HG03457 (cell line): Measurements from ENCODE around the gene AFTPH.

ENCODE experiments used
- ATAC-seq: cut with Tn5 transposase; IDR thresholded peaks from one replicate; pipeline ENCODE4 v1.9.1; 2021; ENCODE audit warnings: moderate number of reproducible peaks; ENCODE audit not compliant: unreplicated experiment

The AFTPH gene

GRCh38 chr2:64608867-64609226 lies 84.7 kb downstream of the AFTPH start:
- ATAC-seq, result no peak

- no peak for ATAC-seq
Measured at GRCh38 chr2:64609227-64609941, 85.3 kb downstream of the AFTPH start.

GRCh38 chr2:64609942-64610281 lies 85.8 kb downstream of the AFTPH start:
- ATAC-seq, result no peak

- ATAC-seq, result no peak
Measured at GRCh38 chr2:64610316-64610855, 86.3 kb downstream of the AFTPH start.

GRCh38 chr2:64612575-64613195 lies 88.6 kb downstream of the AFTPH start:
- no peak for ATAC-seq

- no peak for ATAC-seq
Measured at GRCh38 chr2:64613276-64613675, 89.1 kb downstream of the AFTPH start.

GRCh38 chr2:64615192-64615763 lies 91.2 kb downstream of the AFTPH start:
- ATAC-seq, result no peak

GRCh38 chr2:64615844-64616536 lies 91.9 kb downstream of the AFTPH start:
- ATAC-seq, result no peak

GRCh38 chr2:64617631-64618151 lies 93.6 kb downstream of the AFTPH start:
- no peak for ATAC-seq

- no peak for ATAC-seq
Measured at GRCh38 chr2:64620661-64621060, 96.5 kb downstream of the AFTPH start.

GRCh38 chr2:64622443-64623241 lies 98.5 kb downstream of the AFTPH start:
- no peak for ATAC-seq

- ATAC-seq, result no peak
Measured at GRCh38 chr2:64623242-64623850, 99.2 kb downstream of the AFTPH start.

GRCh38 chr2:64624108-64624610 lies 100.0 kb downstream of the AFTPH start:
- ATAC-seq, result no peak

GRCh38 chr2:64624862-64625261 lies 100.7 kb downstream of the AFTPH start:
- no peak for ATAC-seq

- ATAC-seq, result no peak
Measured at GRCh38 chr2:64625299-64626145, 101.4 kb downstream of the AFTPH start.

GRCh38 chr2:64626146-64626809 lies 102.2 kb downstream of the AFTPH start:
- ATAC-seq, result no peak

GRCh38 chr2:64626963-64627760 lies 103.0 kb downstream of the AFTPH start:
- no peak for ATAC-seq
